Liver (tissue), 9 donors: ENCODE measurements around the gene CELF2. TPM values are rescaled to one million over a fixed set of nuclear protein-coding genes. Genes with fewer than 3 reads are reported as not detected.
"Not testable (repeated sequence)": the region's sequence is repeated elsewhere in the genome, so short reads cannot be mapped to it uniquely, and the experiment has no call there.

Experiments
- DNase-seq: peaks from one replicate; pipeline ENCODE4 v3.0.0-alpha.2; 2017; ENCODE audit warnings: low spot score
- H3K27ac ChIP-seq, 2 donors: one replicate each; pipeline ENCODE4 v1.7.0; 2013; ENCODE audit warnings: inconsistent platforms in 2 of 2, low read length in 2 of 2, control low read depth in 1 of 2, low read depth in 1 of 2, mild to moderate bottlenecking in 1 of 2
- H3K27me3 ChIP-seq, 4 donors: one replicate each; pipeline versions ENCODE4 v1.6.1 to v1.7.0; 2013; ENCODE audit warnings: low read length in 3 of 4, inconsistent platforms in 1 of 4, mild to moderate bottlenecking in 1 of 4, moderate library complexity in 1 of 4; ENCODE audit not compliant: control insufficient read depth in 4 of 4, insufficient read depth in 4 of 4
- H3K36me3 ChIP-seq, 4 donors: one replicate each; pipeline versions ENCODE4 v1.6.1 to v1.7.0; 2013; ENCODE audit warnings: low read length in 3 of 4, mild to moderate bottlenecking in 3 of 4, low read depth in 1 of 4, moderate library complexity in 1 of 4; ENCODE audit not compliant: control insufficient read depth in 4 of 4, insufficient read depth in 3 of 4
- H3K4me1 ChIP-seq, 4 donors: one replicate each; pipeline versions ENCODE4 v1.6.1 to v1.7.0; 2013; ENCODE audit warnings: low read length in 3 of 4, mild to moderate bottlenecking in 3 of 4, moderate library complexity in 1 of 4; ENCODE audit not compliant: control insufficient read depth in 4 of 4, insufficient read depth in 4 of 4
- H3K4me3 ChIP-seq, 3 donors: one replicate each; pipeline versions ENCODE4 v1.6.1 to v1.7.0; 2013; ENCODE audit warnings: low read length in 3 of 3, control low read depth in 1 of 3, low read depth in 1 of 3, mild to moderate bottlenecking in 1 of 3
- H3K9ac ChIP-seq, 2 donors: one replicate each; pipeline ENCODE4 v1.7.0; 2013; ENCODE audit warnings: low read length in 2 of 2, mild to moderate bottlenecking in 2 of 2, moderate library complexity in 2 of 2, control low read depth in 1 of 2, low read depth in 1 of 2
- H3K9me3 ChIP-seq, 4 donors: one replicate each; pipeline versions ENCODE4 v1.6.1 to v1.7.0; 2013; ENCODE audit warnings: low read length in 3 of 4; ENCODE audit not compliant: control insufficient read depth in 4 of 4
- EGR1 ChIP-seq, 2 donors: IDR thresholded peaks; 2 replicates each; pipeline ENCODE4 v1.6.1; 2016 to 2018; ENCODE audit warnings: antibody characterized with exemption in 2 of 2, low read depth in 2 of 2
- FOXA1 ChIP-seq: IDR thresholded peaks from 2 replicates; pipeline ENCODE4 v1.6.1; 2016; ENCODE audit warnings: antibody characterized with exemption
- FOXA2 ChIP-seq: IDR thresholded peaks from 2 replicates; pipeline ENCODE4 v1.6.1; 2016; ENCODE audit warnings: antibody characterized with exemption
- GABPA ChIP-seq, 2 donors: IDR thresholded peaks in 1 of 2; conservative IDR thresholded peaks in 1 of 2; 2 replicates each; pipeline ENCODE4 v1.6.1; 2016; ENCODE audit warnings: antibody characterized with exemption in 2 of 2, mild to moderate bottlenecking in 1 of 2, moderate library complexity in 1 of 2
- HNF4A ChIP-seq, 2 donors: conservative IDR thresholded peaks; 2 replicates each; pipeline ENCODE4 v1.6.1; 2016; ENCODE audit warnings: antibody characterized with exemption in 2 of 2, mild to moderate bottlenecking in 2 of 2
- HNF4G ChIP-seq: IDR thresholded peaks from 2 replicates; pipeline ENCODE4 v1.6.1; 2016; ENCODE audit warnings: antibody characterized with exemption
- NR2F2 ChIP-seq: IDR thresholded peaks from 2 replicates; pipeline ENCODE4 v1.6.1; 2016; ENCODE audit warnings: antibody characterized with exemption
- REST ChIP-seq: IDR thresholded peaks from 2 replicates; pipeline ENCODE4 v1.6.1; 2016; ENCODE audit warnings: antibody characterized with exemption, mild to moderate bottlenecking
- RXRA ChIP-seq, 2 donors: IDR thresholded peaks; 2 replicates each; pipeline ENCODE4 v1.6.1; 2017 to 2018; ENCODE audit warnings: antibody characterized with exemption in 2 of 2, mild to moderate bottlenecking in 1 of 2
- SP1 ChIP-seq: IDR thresholded peaks from 2 replicates; pipeline ENCODE4 v1.6.1; 2018; ENCODE audit warnings: antibody characterized with exemption, mild to moderate bottlenecking
- TAF1 ChIP-seq: conservative IDR thresholded peaks from 2 replicates; pipeline ENCODE4 v1.6.1; 2016; ENCODE audit warnings: antibody characterized with exemption, mild to moderate bottlenecking
- ZBTB33 ChIP-seq: IDR thresholded peaks from 2 replicates; pipeline ENCODE4 v1.6.1; 2016; ENCODE audit warnings: antibody characterized with exemption
- WGBS: extraction: QIAGEN DNeasy Blood & Tissue Kit; methylation state at CpG from one replicate; pipeline ENCODE4 v1.1.7; 2013; 5-methylcytosine and 5-hydroxymethylcytosine counted together
- polyA plus RNA-seq, 2 donors: library from polyadenylated mRNA; stranded (reverse) in 1 of 2; unstranded in 1 of 2; fragments of 200-250 nt in 1 of 2; fragments of >200 nt in 1 of 2; fragmentation: Nextera tagmentation in 1 of 2; extraction: Ambion mirVana in 1 of 2; gene quantifications; one replicate each; pipeline versions ENCODE4 v1.2.1 to v1.2.3, GENCODE V29; 2013 to 2015
- total RNA-seq, 2 donors: library from RNA; depleted of rRNA; stranded (reverse); fragments of >200 nt; gene quantifications; one replicate each; pipeline ENCODE4 v1.2.3, GENCODE V29; 2014
- TF ChIP-seq, protein P1 (sequence below): fragments of 150-350 bp; IDR thresholded peaks from 2 replicates; pipeline ENCODE4 v1.5.1; 2017; ENCODE audit warnings: improper control_type of control experiment, low read depth, low read length; ENCODE audit not compliant: missing input control
- donor health status: healthy.
- donor health status: healthy.
- donor health status: healthy.
- donor health status: healthy.
- donor health status: healthy.

CELF2 gene
- total and polyA plus RNA-seq, 4 donors, result 1.4 to 8.5 (median 5.6) TPM

DNA sequence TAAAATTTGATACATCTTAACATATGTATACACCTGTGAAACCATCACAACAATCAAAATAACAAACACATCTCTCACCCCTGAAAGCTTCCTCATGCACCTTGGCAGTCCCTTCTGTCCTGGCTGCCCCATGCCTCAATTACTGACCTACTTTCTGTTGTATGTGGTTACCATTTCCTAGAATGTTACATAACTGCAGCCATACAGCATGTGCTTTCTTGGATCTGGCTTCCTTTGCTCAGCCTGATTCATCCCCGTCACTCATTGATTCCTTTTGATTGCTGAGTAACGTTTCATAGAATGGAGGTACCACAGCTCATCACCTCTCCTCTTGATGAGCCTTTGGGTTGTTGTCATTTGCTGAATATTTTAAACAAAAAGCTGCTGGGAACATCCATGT, 165.3 kb downstream of the CELF2 start:
- no peak overlapping the region for H3K9ac ChIP-seq
- no peak overlapping the region for H3K27ac ChIP-seq
- WGBS, result 49% methylated on average over 2 of the region's 2 CpGs
- H3K9me3 ChIP-seq, result peaks cover 0 to 8% (median 2%) of the 10 kb centered on the region in 4 donors
- no peaks in the 10 kb centered on the region for H3K27me3 ChIP-seq
- no peak for DNase-seq
- no peak overlapping the region for H3K4me3 ChIP-seq
- H3K4me1 ChIP-seq, result no peaks in the 10 kb centered on the region
- H3K36me3 ChIP-seq, result no peaks in the 10 kb centered on the region
- no peak for TF ChIP-seq TAF1

GRCh38 chr10:11184093-11184492, 166.4 kb downstream of the CELF2 start:
- WGBS, result 65% methylated on average over 3 of the region's 3 CpGs
- DNase-seq, result no peak
- Histone ChIP-seq H3K9me3 (peaks cover 0 to 8% (median 2%) of the 10 kb centered on the region in 4 donors), H3K4me3 (no peak overlapping the region), H3K4me1 (no peaks in the 10 kb centered on the region), H3K36me3 (no peaks in the 10 kb centered on the region), H3K27me3 (no peaks in the 10 kb centered on the region), H3K27ac (no peak overlapping the region), H3K9ac (no peak overlapping the region)
- TF ChIP-seq, protein P1, sequence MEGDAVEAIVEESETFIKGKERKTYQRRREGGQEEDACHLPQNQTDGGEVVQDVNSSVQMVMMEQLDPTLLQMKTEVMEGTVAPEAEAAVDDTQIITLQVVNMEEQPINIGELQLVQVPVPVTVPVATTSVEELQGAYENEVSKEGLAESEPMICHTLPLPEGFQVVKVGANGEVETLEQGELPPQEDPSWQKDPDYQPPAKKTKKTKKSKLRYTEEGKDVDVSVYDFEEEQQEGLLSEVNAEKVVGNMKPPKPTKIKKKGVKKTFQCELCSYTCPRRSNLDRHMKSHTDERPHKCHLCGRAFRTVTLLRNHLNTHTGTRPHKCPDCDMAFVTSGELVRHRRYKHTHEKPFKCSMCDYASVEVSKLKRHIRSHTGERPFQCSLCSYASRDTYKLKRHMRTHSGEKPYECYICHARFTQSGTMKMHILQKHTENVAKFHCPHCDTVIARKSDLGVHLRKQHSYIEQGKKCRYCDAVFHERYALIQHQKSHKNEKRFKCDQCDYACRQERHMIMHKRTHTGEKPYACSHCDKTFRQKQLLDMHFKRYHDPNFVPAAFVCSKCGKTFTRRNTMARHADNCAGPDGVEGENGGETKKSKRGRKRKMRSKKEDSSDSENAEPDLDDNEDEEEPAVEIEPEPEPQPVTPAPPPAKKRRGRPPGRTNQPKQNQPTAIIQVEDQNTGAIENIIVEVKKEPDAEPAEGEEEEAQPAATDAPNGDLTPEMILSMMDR, result no peak
- no peak for TF ChIP-seq HNF4G
- no peak for TF ChIP-seq TAF1
- no peak for TF ChIP-seq ZBTB33
- TF ChIP-seq EGR1 (IDR thresholded peaks at IDR 0.05; ENCODE audit: low read depth in 2 of 2), result no peak
- TF ChIP-seq RXRA (IDR thresholded peaks at IDR 0.05), result no peak
- TF ChIP-seq FOXA2, result no peak
- no peak for TF ChIP-seq NR2F2
- TF ChIP-seq SP1, result no peak
- TF ChIP-seq HNF4A (conservative IDR thresholded peaks at IDR 0.05), result no peak
- no peak for TF ChIP-seq GABPA (IDR thresholded peaks at IDR 0.05 in 1 of 2, conservative IDR thresholded peaks at IDR 0.05 in 1 of 2)
- TF ChIP-seq FOXA1, result no peak
- no peak for TF ChIP-seq REST

GRCh38 chr10:11185128-11185665, 167.5 kb downstream of the CELF2 start:
- 89% methylated on average over 13 of the region's 13 CpGs for WGBS
- not testable (repeated sequence) for H3K9me3 ChIP-seq, H3K27me3 ChIP-seq, H3K36me3 ChIP-seq, H3K4me1 ChIP-seq, H3K9ac ChIP-seq, H3K27ac ChIP-seq, H3K4me3 ChIP-seq, DNase-seq
